Sigmoid colon (tissue), 7 donors: Measurements from ENCODE around the gene DIP2C. TPM values are rescaled to one million over a fixed set of nuclear protein-coding genes. Genes with fewer than 3 reads are reported as not detected.
A peak's percentile ranks its signal among the peaks of the same experiment; 100 is the strongest.

ENCODE experiments used
- DNase-seq: peaks from one replicate; pipeline ENCODE4 v3.0.0-alpha.2; 2019
- H3K27ac ChIP-seq, 4 donors: fragments of 200-600 bp; sonication (generic); one replicate each; pipeline ENCODE4 v1.5.1; 2016 to 2019; ENCODE audit warnings: mild to moderate bottlenecking in 1 of 4
- H3K27me3 ChIP-seq, 3 donors: fragments of 200-600 bp; sonication (generic); one replicate each; pipeline ENCODE4 v1.5.1; 2019; ENCODE audit warnings: mild to moderate bottlenecking in 1 of 3
- H3K36me3 ChIP-seq, 4 donors: fragments of 200-600 bp; sonication (generic); one replicate each; pipeline ENCODE4 v1.5.1; 2016 to 2019
- H3K4me1 ChIP-seq, 4 donors: fragments of 200-600 bp; sonication (generic); one replicate each; pipeline ENCODE4 v1.5.1; 2017 to 2019
- H3K4me3 ChIP-seq, 4 donors: fragments of 200-600 bp; sonication (generic); one replicate each; pipeline ENCODE4 v1.5.1; 2017 to 2019; ENCODE audit warnings: mild to moderate bottlenecking in 2 of 4, moderate library complexity in 1 of 4
- H3K9me3 ChIP-seq, 4 donors: fragments of 200-600 bp in 3 of 4; sonication (generic) in 3 of 4; one replicate each; pipeline versions ENCODE4 v1.5.1 to v1.6.1; 2013 to 2019
- EP300 ChIP-seq, 4 donors: sonication (generic); formaldehyde crosslinking; IDR thresholded peaks; one replicate each; pipeline ENCODE4 v1.6.1; 2017; ENCODE audit warnings: antibody characterized with exemption in 4 of 4
- POLR2A ChIP-seq, 2 donors: fragments of 450-650 bp; IDR thresholded peaks; one replicate each; pipeline ENCODE4 v1.6.1; 2016; ENCODE audit warnings: antibody characterized with exemption in 2 of 2, mild to moderate bottlenecking in 2 of 2, moderate library complexity in 2 of 2
- POLR2AphosphoS5 ChIP-seq, 4 donors: sonication (generic); formaldehyde crosslinking; IDR thresholded peaks; one replicate each; pipeline ENCODE4 v1.6.1; 2017; ENCODE audit warnings: antibody characterized with exemption in 4 of 4
- WGBS, 2 donors: extraction: QIAGEN DNeasy Blood & Tissue Kit; methylation state at CpG; one replicate each; pipeline ENCODE4 v1.1.7; 2013; 5-methylcytosine and 5-hydroxymethylcytosine counted together
- intact Hi-C: fragments of 100-400 bp; cut with DNase I; formaldehyde crosslinking; loops from one replicate; pipeline ENCODE4 v1.15.1; 2023
- polyA plus RNA-seq, 3 donors: library from polyadenylated mRNA; stranded (reverse); fragments of 200-250 nt; gene quantifications; one replicate each; pipeline ENCODE4 v1.2.3, GENCODE V29; 2013
- total RNA-seq, 4 donors: library from RNA; depleted of rRNA; stranded (reverse); fragments of >200 nt; gene quantifications; one replicate each; pipeline ENCODE4 v1.1.0, GENCODE V29; 2016
- TF ChIP-seq, protein P1 (sequence below), 4 experiments: fragments of 450-650 bp in 3 of 4; fragments of 200-600 bp in 1 of 4; IDR thresholded peaks; one replicate each; pipeline ENCODE4 v1.5.1; 2016 to 2019; ENCODE audit warnings: antibody characterized with exemption in 4 of 4, mild to moderate bottlenecking in 3 of 4, moderate library complexity in 2 of 4
- donor health status: healthy with polysubstance abuse.
- donor health status: Bipolar disorder and iron deficiency.
- donor health status: healthy.

Gene DIP2C
- total and polyA plus RNA-seq, 7 donors, result 1.8 to 67.9 (median 42.1) TPM

DNA sequence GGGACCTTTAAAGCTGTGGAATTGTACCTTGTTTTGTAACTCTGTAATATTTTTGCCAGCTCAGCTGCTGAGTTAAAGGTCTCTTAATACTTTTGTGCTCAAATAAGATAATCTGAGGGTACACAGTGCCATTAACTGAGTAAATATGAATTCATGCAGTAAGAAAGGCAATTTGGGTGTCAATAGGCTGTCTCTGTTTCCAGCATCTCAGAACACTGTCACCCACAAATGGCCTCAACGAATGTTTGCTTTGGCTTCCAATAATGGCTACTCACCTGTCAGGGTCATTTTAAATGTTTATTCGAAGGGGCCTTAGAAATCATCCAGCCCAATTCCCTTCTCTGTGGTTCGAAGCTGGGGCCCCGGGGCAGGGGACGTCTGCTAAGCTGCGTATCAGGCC, 328.8 kb downstream of the DIP2C start:
- peaks cover 34 to 94% (median 61%) of the 10 kb centered on the region in 4 donors for H3K36me3 ChIP-seq
- no peaks in the 10 kb centered on the region for H3K9me3 ChIP-seq
- peaks cover 0 to 7% (median 0%) of the 10 kb centered on the region in 4 donors for H3K4me1 ChIP-seq
- no peak overlapping the region for H3K4me3 ChIP-seq
- intact Hi-C loops, result no loop called here
- TF ChIP-seq POLR2A (IDR thresholded peaks at IDR 0.05) (no peak), EP300 (IDR thresholded peaks at IDR 0.05) (no peak), POLR2AphosphoS5 (IDR thresholded peaks at IDR 0.05) (no peak)
- TF ChIP-seq, protein P1, sequence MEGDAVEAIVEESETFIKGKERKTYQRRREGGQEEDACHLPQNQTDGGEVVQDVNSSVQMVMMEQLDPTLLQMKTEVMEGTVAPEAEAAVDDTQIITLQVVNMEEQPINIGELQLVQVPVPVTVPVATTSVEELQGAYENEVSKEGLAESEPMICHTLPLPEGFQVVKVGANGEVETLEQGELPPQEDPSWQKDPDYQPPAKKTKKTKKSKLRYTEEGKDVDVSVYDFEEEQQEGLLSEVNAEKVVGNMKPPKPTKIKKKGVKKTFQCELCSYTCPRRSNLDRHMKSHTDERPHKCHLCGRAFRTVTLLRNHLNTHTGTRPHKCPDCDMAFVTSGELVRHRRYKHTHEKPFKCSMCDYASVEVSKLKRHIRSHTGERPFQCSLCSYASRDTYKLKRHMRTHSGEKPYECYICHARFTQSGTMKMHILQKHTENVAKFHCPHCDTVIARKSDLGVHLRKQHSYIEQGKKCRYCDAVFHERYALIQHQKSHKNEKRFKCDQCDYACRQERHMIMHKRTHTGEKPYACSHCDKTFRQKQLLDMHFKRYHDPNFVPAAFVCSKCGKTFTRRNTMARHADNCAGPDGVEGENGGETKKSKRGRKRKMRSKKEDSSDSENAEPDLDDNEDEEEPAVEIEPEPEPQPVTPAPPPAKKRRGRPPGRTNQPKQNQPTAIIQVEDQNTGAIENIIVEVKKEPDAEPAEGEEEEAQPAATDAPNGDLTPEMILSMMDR (IDR thresholded peaks at IDR 0.05), result no peak
- H3K27ac ChIP-seq, result peak overlapping the region in 1 of 4 donors; percentile 38
- H3K27me3 ChIP-seq, result no peaks in the 10 kb centered on the region
- WGBS, 2 donors, result 77 to 86% methylated on average over 6 of the region's 6 CpGs
- DNase-seq, result peak; percentile 10

DNA sequence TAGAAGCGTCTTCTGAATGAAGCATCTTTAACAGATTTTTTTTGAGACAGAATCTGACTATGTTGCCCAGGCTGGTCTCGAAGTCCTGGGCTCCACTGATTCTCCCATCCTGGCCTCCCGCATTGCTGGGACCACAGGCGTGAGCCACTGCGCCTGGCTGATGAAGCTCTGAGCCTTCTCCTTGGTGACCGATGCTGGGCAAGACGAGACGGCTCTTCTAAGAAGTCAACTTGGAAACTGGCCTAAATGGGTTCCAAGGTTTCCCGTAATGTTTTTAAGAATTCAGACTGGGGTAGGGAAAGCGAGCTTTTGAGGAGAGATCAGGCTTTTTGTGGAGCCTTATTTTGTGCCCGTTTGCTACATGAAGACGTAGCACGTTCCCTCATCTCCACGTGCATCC, 329.7 kb downstream of the DIP2C start:
- Histone ChIP-seq H3K36me3 (peaks cover 38 to 94% (median 61%) of the 10 kb centered on the region in 4 donors), H3K27ac (no peak overlapping the region), H3K4me3 (no peak overlapping the region), H3K27me3 (no peaks in the 10 kb centered on the region), H3K4me1 (peaks cover 0 to 7% (median 0%) of the 10 kb centered on the region in 4 donors), H3K9me3 (no peaks in the 10 kb centered on the region)
- WGBS, 2 donors, result 94 to 96% methylated on average over 14 of the region's 14 CpGs
- TF ChIP-seq, protein P1 (IDR thresholded peaks at IDR 0.05), result no peak
- TF ChIP-seq POLR2AphosphoS5 (IDR thresholded peaks at IDR 0.05) (no peak), EP300 (IDR thresholded peaks at IDR 0.05) (no peak), POLR2A (IDR thresholded peaks at IDR 0.05) (no peak)
- intact Hi-C loops, result no loop called here
- peak; percentile 35 for DNase-seq

DNA sequence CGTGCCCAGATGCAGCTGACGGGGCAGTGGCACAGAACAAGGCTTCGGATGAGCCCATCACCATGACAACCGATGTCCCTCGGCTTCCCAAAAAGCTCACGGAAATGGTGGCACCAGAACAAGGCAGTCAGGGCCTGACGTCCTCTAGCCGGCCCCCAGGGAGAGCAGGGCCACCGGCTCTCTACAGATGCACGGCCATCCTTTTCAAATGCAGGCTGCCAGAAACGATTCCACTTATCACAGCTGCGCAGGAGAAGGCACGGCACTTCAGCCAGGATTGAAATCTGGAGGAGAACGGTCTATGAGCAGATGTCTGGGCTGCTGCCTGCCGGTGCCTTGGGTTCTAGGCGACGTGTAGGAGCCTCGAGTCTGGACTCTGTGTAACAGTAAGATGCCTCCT, 330.4 kb downstream of the DIP2C start:
- Histone ChIP-seq H3K4me1 (peaks cover 0 to 7% (median 0%) of the 10 kb centered on the region in 4 donors), H3K27me3 (no peaks in the 10 kb centered on the region), H3K27ac (no peak overlapping the region), H3K9me3 (no peaks in the 10 kb centered on the region), H3K36me3 (peaks cover 32 to 94% (median 62%) of the 10 kb centered on the region in 4 donors), H3K4me3 (no peak overlapping the region)
- TF ChIP-seq POLR2AphosphoS5 (IDR thresholded peaks at IDR 0.05), result no peak
- no peak for TF ChIP-seq EP300 (IDR thresholded peaks at IDR 0.05)
- TF ChIP-seq POLR2A (IDR thresholded peaks at IDR 0.05), result no peak
- TF ChIP-seq, protein P1 (IDR thresholded peaks at IDR 0.05), result no peak
- WGBS, 2 donors, result 93 to 94% methylated on average over 18 of the region's 18 CpGs
- DNase-seq, result no peak
- intact Hi-C loops, result no loop called here

DNA sequence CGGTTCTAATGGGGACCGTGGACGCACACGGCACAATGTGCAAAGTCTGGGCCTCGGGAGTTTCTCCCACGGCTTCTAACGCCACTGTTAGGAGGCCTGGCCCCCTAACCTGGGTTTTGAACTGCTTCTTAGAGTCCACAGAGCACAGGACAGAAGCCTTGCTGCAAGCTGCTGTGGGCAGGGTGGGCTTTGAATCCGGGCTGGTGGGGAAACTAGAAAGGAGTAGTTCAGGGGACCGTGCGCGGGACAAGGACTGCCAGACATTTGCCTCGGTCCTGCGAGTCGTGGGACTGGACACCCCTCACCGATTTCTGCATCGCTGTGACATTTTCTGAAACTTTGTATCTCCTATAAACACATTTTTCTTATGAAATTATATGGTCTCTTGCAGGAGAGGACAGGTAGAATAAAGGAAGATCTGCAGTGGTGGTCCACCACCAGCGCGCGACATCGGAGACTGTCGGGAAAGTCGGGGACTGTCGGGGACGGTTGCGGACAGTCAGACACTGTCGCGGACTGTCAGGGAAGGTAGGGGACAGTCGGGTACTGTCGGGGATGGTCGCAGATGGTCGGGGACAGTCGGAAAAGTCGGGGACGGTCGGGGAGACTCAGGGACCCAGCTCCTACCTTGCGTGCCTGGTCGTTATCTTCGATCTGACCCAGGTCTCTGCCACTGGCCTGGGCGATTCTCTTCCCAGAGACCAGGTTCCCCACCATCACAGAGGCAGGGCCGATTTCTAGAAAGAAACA, 332.1 kb downstream of the DIP2C start:
- WGBS, 2 donors, result 96 to 97% methylated on average over 40 of the region's 40 CpGs
- Histone ChIP-seq H3K4me3 (no peak overlapping the region), H3K36me3 (peaks cover 20 to 93% (median 53%) of the 10 kb centered on the region in 4 donors), H3K4me1 (peaks cover 0 to 7% (median 0%) of the 10 kb centered on the region in 4 donors), H3K27ac (no peak overlapping the region), H3K27me3 (no peaks in the 10 kb centered on the region), H3K9me3 (no peaks in the 10 kb centered on the region)
- no peak for TF ChIP-seq POLR2AphosphoS5 (IDR thresholded peaks at IDR 0.05)
- TF ChIP-seq, protein P1 (IDR thresholded peaks at IDR 0.05), result no peak
- DNase-seq, result no peak
- intact Hi-C loops, result no loop called here
